SJSA1 (cell line): ENCODE measurements around the gene PPARD. TPM values are rescaled to one million over a fixed set of nuclear protein-coding genes. Genes with fewer than 3 reads are reported as not detected.
"Not testable (repeated sequence)": the region's sequence is repeated elsewhere in the genome, so short reads cannot be mapped to it uniquely, and the experiment has no call there.

Source experiments
- DNase-seq, 2 experiments: peaks; one replicate each; pipeline ENCODE4 v3.0.0-alpha.2; 2015 to 2020; ENCODE audit warnings: low spot score in 2 of 2, low read depth in 1 of 2
- H3K27ac ChIP-seq: fragments of 250-450 bp; sonication (Bioruptor Pico); 2 replicates; pipeline ENCODE4 v1.5.1; 2020; ENCODE audit warnings: mild to moderate bottlenecking, moderate library complexity
- H3K27me3 ChIP-seq: fragments of 250-450 bp; sonication (Bioruptor Pico); replicated peaks from 2 replicates; pipeline ENCODE4 v1.5.1; 2020; ENCODE audit warnings: mild to moderate bottlenecking, moderate library complexity
- H3K36me3 ChIP-seq: fragments of 250-450 bp; sonication (Bioruptor Pico); 2 replicates; pipeline ENCODE4 v1.5.1; 2020; ENCODE audit warnings: mild to moderate bottlenecking
- H3K4me1 ChIP-seq: fragments of 250-450 bp; sonication (Bioruptor Pico); replicated peaks from 2 replicates; pipeline ENCODE4 v1.6.1; 2021; ENCODE audit warnings: mild to moderate bottlenecking
- H3K4me3 ChIP-seq: fragments of 250-450 bp; sonication (Bioruptor Pico); 2 replicates; pipeline ENCODE4 v1.5.1; 2020; ENCODE audit warnings: mild to moderate bottlenecking
- H3K9me3 ChIP-seq: fragments of 250-450 bp; sonication (Bioruptor Pico); replicated peaks from 2 replicates; pipeline ENCODE4 v1.5.1; 2020; ENCODE audit warnings: mild to moderate bottlenecking
- total RNA-seq: library from RNA; depleted of rRNA; stranded (reverse); fragments of >200 nt; shearing (Covaris generic); gene quantifications from 2 replicates; pipeline ENCODE4 v1.2.3, GENCODE V29; 2014

The PPARD gene
- total RNA-seq, 1 experiment from 2014 or later, result 10.3 TPM

DNA sequence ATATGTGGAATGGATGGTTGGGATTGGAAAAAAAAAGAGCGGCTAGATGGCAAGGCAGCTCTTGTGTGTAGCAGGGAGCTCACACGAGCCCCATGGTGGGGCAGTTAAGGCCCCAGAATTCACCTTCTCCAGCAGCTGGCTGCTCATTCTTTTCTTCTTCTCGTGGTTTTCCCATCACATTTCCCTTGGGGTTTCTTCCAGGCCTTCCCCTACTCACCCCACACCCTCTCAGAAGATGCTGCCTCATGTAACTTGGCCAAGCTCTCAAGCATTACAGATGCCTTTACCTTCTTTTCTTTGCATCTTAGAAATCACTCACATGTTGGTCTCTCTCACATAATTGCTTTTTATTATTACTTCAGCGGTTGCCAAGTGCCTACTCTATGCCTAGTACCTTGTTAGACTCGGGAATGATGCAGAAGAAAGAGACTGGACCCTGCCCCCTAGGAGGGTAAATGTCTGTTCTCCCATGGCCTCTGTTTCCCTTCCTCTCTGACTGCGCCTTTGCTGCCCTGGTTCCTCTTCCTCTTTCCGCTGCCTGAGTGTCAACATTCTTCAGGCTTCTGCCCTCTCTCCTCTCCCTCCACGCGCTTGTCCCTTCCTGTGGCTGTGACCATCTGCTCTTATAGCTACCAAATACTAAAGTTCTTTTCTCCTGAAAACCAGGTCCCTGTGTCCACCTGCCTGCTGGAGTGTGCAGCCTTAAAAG lies 28.6 kb downstream of the PPARD start:
- no peaks in the 10 kb centered on the region for H3K9me3 ChIP-seq
- H3K36me3 ChIP-seq, result peaks cover 14% of the 10 kb centered on the region
- peak overlapping the region; percentile 66 for H3K27ac ChIP-seq
- no peaks in the 10 kb centered on the region for H3K27me3 ChIP-seq
- no peak overlapping the region for H3K4me3 ChIP-seq
- DNase-seq, result no peak
- peaks cover 52% of the 10 kb centered on the region for H3K4me1 ChIP-seq

GRCh38 chr6:35371494-35372262 lies 29.3 kb downstream of the PPARD start:
- H3K36me3 ChIP-seq, result peaks cover 10% of the 10 kb centered on the region; the same call in 1 of the 2 replicates
- no peak for DNase-seq
- H3K4me1 ChIP-seq, result peaks cover 59% of the 10 kb centered on the region
- no peak overlapping the region for H3K4me3 ChIP-seq
- H3K27ac ChIP-seq, result no peak overlapping the region
- no peaks in the 10 kb centered on the region for H3K9me3 ChIP-seq
- no peaks in the 10 kb centered on the region for H3K27me3 ChIP-seq

DNA sequence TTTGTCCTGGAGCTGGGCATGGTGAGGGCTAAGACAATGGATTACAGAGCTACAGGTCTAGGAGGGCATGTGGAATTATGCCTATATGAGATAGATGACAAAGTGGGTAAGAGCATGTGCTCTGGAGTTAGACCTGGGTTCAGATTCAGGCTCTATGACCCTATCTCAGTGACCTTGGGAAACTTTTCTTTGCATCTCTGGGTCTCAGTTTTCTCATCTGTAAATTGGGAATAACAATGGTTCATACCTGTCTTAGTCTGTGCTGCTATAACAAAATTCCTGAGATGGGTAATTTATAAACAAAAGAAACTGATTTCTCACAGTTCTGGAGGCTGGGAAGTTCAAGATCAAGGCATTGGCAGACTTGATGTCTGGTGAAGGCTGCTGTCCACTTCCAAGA lies 30.3 kb downstream of the PPARD start:
- Histone ChIP-seq H3K27ac (no peak overlapping the region), H3K4me3 (no peak overlapping the region), H3K4me1 (peaks cover 57% of the 10 kb centered on the region), H3K36me3 (peaks cover 12% of the 10 kb centered on the region; the same call in 1 of the 2 replicates), H3K9me3 (no peaks in the 10 kb centered on the region), H3K27me3 (no peaks in the 10 kb centered on the region)
- no peak for DNase-seq

DNA sequence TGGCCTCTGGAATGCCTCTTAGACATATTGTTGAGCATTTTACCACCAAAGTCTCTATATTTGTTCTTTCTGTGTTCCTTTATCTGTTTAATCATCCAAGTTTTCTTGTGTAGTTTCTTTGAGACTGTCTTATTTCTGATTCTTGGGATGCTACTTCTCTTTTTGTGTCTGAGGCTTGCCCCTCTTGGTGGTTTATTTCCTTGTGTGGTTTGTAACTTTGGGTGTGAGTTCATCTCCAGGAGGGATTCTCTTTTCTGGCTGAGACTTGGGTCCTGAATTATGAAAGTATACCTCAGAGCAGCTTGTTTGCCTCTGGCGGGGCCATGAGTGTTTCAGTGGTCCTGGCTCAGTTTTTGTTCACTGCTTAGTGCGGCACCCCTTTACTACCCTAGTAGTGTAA lies 33.9 kb downstream of the PPARD start:
- DNase-seq, result peak in 1 of 2 experiments; percentile 37
- Histone ChIP-seq H3K27ac (peak overlapping the region; percentile 64), H3K4me3 (no peak overlapping the region)

GRCh38 chr6:35377002-35377401 lies 34.6 kb downstream of the PPARD start:
- Histone ChIP-seq H3K27ac (peak overlapping the region; percentile 64), H3K4me3 (peak overlapping the region; percentile 6; the same call in 1 of the 2 replicates), H3K36me3 (peaks cover 31% of the 10 kb centered on the region), H3K4me1 (peaks cover 51% of the 10 kb centered on the region), H3K27me3 (no peaks in the 10 kb centered on the region), H3K9me3 (no peaks in the 10 kb centered on the region)
- peak in 1 of 2 experiments; percentile 84 for DNase-seq

More for the DNA sequence above, 33.9 kb downstream of the PPARD start:
- H3K9me3 ChIP-seq, result no peaks in the 10 kb centered on the region
- H3K27me3 ChIP-seq, result no peaks in the 10 kb centered on the region
- H3K36me3 ChIP-seq, result peaks cover 28% of the 10 kb centered on the region
- peaks cover 44% of the 10 kb centered on the region for H3K4me1 ChIP-seq

DNA sequence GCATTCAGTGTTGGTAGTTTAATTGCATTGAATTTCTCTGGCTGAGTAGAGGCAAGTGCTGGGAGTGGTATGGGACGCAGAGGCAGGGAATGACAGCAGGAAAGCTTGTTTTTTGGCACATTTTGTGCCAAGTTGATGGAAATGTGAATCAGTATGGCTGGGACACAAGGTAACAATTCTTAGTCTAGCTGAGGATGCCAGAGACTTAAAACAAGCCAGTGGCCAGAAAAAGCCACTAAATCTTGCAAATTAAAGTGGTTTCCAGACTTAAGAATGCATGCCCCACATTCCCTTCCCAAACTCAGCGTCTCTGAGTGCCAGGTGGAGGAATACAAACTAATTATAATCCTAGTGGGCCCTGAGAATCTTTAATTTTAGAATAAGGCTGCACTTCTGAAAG lies 35.9 kb downstream of the PPARD start:
- Histone ChIP-seq H3K27me3 (no peaks in the 10 kb centered on the region), H3K4me3 (no peak overlapping the region), H3K4me1 (peaks cover 51% of the 10 kb centered on the region), H3K9me3 (no peaks in the 10 kb centered on the region), H3K36me3 (peaks cover 22% of the 10 kb centered on the region), H3K27ac (no peak overlapping the region)
- no peak for DNase-seq

DNA sequence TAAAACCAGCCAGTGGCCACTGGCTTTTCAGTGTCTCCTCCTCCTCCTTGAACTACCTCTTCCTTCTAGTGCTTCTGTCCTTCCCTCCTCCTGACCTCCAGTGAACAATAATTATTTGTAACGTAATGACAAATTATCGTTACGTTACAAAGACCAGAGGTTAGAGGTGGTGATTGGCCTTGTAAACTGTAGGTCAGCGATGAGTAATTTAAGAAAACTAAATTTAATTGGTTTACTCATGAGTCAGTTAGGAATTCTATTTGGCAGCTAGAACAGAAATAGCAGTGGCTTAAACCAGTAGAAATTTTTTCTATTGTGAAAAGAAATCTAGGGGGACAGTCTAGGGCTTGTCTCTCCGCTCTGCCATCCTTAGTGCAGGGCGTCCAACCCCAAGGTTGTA lies 38.8 kb downstream of the PPARD start:
- peak in 1 of 2 experiments; percentile 40 for DNase-seq
- H3K4me3 ChIP-seq, result no peak overlapping the region
- no peaks in the 10 kb centered on the region for H3K9me3 ChIP-seq
- peak overlapping the region; percentile 7; the same call in 1 of the 2 replicates for H3K27ac ChIP-seq
- peaks cover 26% of the 10 kb centered on the region for H3K36me3 ChIP-seq
- peaks cover 50% of the 10 kb centered on the region for H3K4me1 ChIP-seq
- no peaks in the 10 kb centered on the region for H3K27me3 ChIP-seq

GRCh38 chr6:35382015-35382414 lies 39.7 kb downstream of the PPARD start:
- peaks cover 50% of the 10 kb centered on the region for H3K4me1 ChIP-seq
- H3K27me3 ChIP-seq, result no peaks in the 10 kb centered on the region
- H3K36me3 ChIP-seq, result peaks cover 26% of the 10 kb centered on the region
- H3K4me3 ChIP-seq, result no peak overlapping the region
- DNase-seq, result no peak
- H3K27ac ChIP-seq, result no peak overlapping the region
- H3K9me3 ChIP-seq, result no peaks in the 10 kb centered on the region

DNA sequence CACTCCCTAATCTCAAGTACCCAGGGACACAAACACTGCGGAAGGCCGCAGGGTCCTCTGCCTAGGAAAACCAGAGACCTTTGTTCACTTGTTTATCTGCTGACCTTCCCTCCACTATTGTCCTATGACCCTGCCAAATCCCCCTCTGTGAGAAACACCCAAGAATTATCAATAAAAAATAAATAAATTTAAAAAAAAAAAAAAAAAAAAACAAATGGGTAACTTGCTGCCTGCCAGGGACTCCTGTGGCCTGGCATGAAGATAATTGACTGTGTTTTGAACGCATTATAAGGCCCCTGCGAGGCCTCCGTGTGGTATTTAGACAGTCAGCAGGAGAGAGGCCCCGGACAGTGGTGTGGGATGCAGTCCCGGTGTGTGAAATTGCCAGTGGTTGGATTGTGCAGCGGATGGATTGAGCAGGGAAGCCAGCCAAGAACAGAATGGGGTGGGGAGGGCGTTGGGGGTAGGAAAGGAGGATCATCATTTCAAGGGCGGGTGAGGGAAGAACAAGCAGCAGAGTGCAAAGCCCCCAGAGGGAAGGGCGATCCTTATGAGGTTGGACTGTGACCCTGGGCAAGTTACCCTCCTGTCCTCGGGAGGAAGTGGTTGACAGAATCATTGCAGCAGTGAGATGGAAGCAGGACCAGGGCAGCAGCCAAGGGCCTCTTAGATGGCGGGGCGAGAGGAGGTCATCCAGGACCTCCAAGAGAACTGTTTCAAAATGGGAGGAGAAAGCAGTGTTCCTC lies 43.3 kb downstream of the PPARD start:
- Histone ChIP-seq H3K36me3 (peaks cover 20% of the 10 kb centered on the region; the same call in 1 of the 2 replicates), H3K27me3 (no peaks in the 10 kb centered on the region), H3K9me3 (no peaks in the 10 kb centered on the region), H3K27ac (peak overlapping the region; percentile 70), H3K4me1 (peaks cover 52% of the 10 kb centered on the region), H3K4me3 (no peak overlapping the region)
- peak; percentile 44 to 55 for DNase-seq

GRCh38 chr6:35386989-35387388 lies 44.6 kb downstream of the PPARD start:
- Histone ChIP-seq H3K27ac (no peak overlapping the region), H3K4me3 (no peak overlapping the region), H3K4me1 (peaks cover 50% of the 10 kb centered on the region), H3K9me3 (no peaks in the 10 kb centered on the region), H3K36me3 (peaks cover 14% of the 10 kb centered on the region; the same call in 1 of the 2 replicates), H3K27me3 (no peaks in the 10 kb centered on the region)
- no peak for DNase-seq

DNA sequence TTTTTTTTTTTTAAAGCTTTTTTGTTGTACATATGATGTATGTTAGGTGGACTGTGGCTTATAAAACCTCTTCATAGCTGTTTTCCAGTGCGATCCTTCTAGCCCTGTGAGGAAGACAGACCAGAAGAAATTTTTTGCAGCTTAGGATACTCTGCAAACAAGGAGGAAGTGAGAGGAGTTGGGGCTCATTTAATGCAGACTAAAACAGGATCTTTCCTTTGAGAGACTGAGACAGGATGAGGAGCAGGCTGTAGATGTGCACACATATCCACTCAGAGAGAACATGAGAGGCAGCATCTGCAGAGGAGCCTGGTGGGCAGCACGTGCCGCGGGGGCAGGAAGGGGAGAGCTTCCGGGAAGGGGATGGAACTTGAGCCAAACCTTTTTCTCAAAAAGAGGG lies 45.7 kb downstream of the PPARD start:
- peaks cover 61% of the 10 kb centered on the region for H3K4me1 ChIP-seq

DNA sequence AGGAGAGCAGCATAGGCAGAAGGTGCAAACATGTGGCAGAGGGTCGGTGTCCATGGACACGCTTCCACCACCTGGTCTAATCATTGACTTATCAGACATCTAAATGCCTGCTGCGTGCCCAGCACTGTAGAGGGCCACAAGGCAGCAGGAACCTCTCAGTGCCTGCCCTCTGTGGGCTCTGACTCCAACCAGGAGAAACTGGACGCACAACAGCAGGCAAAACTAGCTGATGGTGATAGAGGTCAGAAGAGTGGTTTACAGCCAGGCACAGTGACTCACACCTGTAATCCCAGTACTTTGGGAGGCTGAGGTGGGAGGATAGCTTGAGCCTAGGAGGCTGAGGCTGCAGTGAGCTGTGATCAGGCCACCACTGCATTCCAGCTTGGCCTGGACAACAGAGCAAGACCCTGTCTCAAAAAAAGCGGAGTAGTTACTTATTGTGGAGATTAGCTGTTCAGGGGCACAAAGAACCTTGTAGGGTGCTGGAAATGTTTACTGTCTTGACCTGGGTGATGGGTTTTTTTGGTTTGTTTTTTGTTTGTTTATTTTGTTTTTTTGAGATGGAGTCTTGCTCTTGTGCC lies 46.5 kb downstream of the PPARD start:
- no peak for DNase-seq
- H3K9me3 ChIP-seq, result no peaks in the 10 kb centered on the region

More for the DNA sequence above, 45.7 kb downstream of the PPARD start:
- H3K27me3 ChIP-seq, result no peaks in the 10 kb centered on the region
- no peaks in the 10 kb centered on the region for H3K9me3 ChIP-seq
- no peak for DNase-seq
- H3K4me3 ChIP-seq, result no peak overlapping the region
- H3K27ac ChIP-seq, result no peak overlapping the region
- H3K36me3 ChIP-seq, result peaks cover 23% of the 10 kb centered on the region

DNA sequence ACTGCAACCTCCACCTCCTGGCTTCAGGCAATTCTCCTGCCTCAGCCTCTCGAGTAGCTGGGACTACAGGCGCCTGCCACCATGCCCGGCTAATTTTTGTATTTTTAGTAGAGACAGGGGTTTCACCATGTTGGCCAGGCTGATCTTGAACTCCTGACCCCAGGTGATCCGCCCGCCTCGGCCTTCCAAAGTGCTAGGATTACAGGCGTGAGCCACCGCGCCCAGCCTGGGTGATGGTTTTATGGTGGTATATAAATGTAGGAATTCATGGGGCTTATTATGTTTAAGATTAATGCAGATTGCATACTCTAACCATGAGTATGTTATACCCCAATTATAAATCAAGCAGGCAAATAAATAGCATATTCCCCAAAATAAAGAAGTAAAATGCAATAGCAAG lies 47.0 kb downstream of the PPARD start:
- not testable (repeated sequence) for H3K9me3 ChIP-seq, H3K4me3 ChIP-seq, H3K27me3 ChIP-seq, DNase-seq
- Histone ChIP-seq H3K27ac (peak overlapping the region; percentile 89; the same call in 1 of the 2 replicates), H3K36me3 (peaks cover 27% of the 10 kb centered on the region), H3K4me1 (peaks cover 74% of the 10 kb centered on the region)

More for the DNA sequence above, 46.5 kb downstream of the PPARD start:
- Histone ChIP-seq H3K27me3 (no peaks in the 10 kb centered on the region), H3K4me3 (no peak overlapping the region), H3K4me1 (peaks cover 69% of the 10 kb centered on the region), H3K36me3 (peaks cover 23% of the 10 kb centered on the region), H3K27ac (peak overlapping the region; percentile 15; the same call in 1 of the 2 replicates)
